Measurements from ENCODE around the gene FRMD4A.

- TF ChIP-seq CTCF (conservative IDR thresholded peaks at IDR 0.05; ENCODE audit: low read length) = no peak
- TF ChIP-seq EZH2phosphoT487 (IDR thresholded peaks at IDR 0.05; ENCODE audit: borderline replicate concordance, low read depth, low read length) = no peak
These were observed 458.9 kb downstream of the FRMD4A start for GRCh38 chr10:13871776-13872175.
